HepG2 (cell line): Measurements from ENCODE around the gene TPI1. TPM values are rescaled to one million over a fixed set of nuclear protein-coding genes. Genes with fewer than 3 reads are reported as not detected.

Experiments
- ATAC-seq: fragments of 200-7000 bp; cut with Tn5 transposase; 3 replicates; pipeline ENCODE4 v1.9.1; 2020; ENCODE audit warnings: mild to moderate bottlenecking, moderate library complexity
- BruUV-seq: library from RNA; stranded (reverse); fragments of 400-500 nt; replicated peaks from 2 replicates; lab custom pipeline; 2021; lab: Mats Ljungman, UMichigan
- CTCF ChIA-PET: fragments of 300-600 bp; formaldehyde crosslinking; extraction: SDS; loops from one replicate; lab custom pipeline; 2021; ENCODE audit warnings: low total read pairs, inconsistent platforms, low intra/inter-chr PET ratio; lab: Yijun Ruan, JAX
- POLR2A ChIA-PET: fragments of 350-600 bp; sonication (Branson Sonifier 250); formaldehyde crosslinking; loops from one replicate; lab custom pipeline; 2020; ENCODE audit warnings: antibody characterized with exemption, inconsistent platforms; lab: Yijun Ruan, JAX
- DNase-seq: peaks from one replicate; pipeline ENCODE4 v3.0.0-alpha.2; 2015; ENCODE audit warnings: low spot score
- FAIRE-seq: peaks from 3 replicates; lab custom pipeline; 2011; peaks lifted over from hg19 to GRCh38; lab: Jason Lieb, UNC
- H2AFZ ChIP-seq: one replicate; pipeline ENCODE4 v1.6.1; 2011; ENCODE audit warnings: low read length, inconsistent platforms
- H3K27ac ChIP-seq: fragments of 300-600 bp; 3 replicates; pipeline ENCODE4 v1.8.0; 2011; ENCODE audit warnings: mixed run types, mild to moderate bottlenecking, mixed read lengths, low read length, inconsistent platforms; ENCODE audit not compliant: insufficient read depth; ENCODE audit errors: extremely low read length
- H3K27me3 ChIP-seq, 2 experiments: fragments of 200-600 bp in 1 of 2; 2 replicates in 1 of 2; 3 replicates in 1 of 2; pipeline versions ENCODE4 v1.6.0 to v1.8.0; 2011; ENCODE audit warnings: low read length in 2 of 2, mild to moderate bottlenecking in 2 of 2, moderate library complexity in 2 of 2, inconsistent platforms in 1 of 2; ENCODE audit not compliant: insufficient read depth in 2 of 2, control insufficient read depth in 1 of 2
- H3K36me3 ChIP-seq, 2 experiments: fragments of 200-600 bp in 1 of 2; replicated peaks in 1 of 2; 2 replicates in 1 of 2; 3 replicates in 1 of 2; pipeline versions ENCODE4 v1.5.1 to v1.8.0; 2011; ENCODE audit warnings: low read length in 2 of 2, inconsistent platforms in 1 of 2; ENCODE audit not compliant: insufficient read depth in 2 of 2, control insufficient read depth in 1 of 2
- H3K4me1 ChIP-seq: 2 replicates; pipeline ENCODE4 v1.5.1; 2012; ENCODE audit warnings: low read length, inconsistent platforms; ENCODE audit not compliant: insufficient read depth
- H3K4me2 ChIP-seq: 2 replicates; pipeline ENCODE4 v1.6.0; 2011; ENCODE audit warnings: low read depth, low read length, inconsistent platforms
- H3K4me3 ChIP-seq, 3 experiments: fragments of 200-600 bp in 1 of 3; sonication (generic), shearing (Covaris generic) in 1 of 3; replicated peaks in 1 of 3; 2 replicates each; pipeline ENCODE4 v1.5.1; 2011 to 2016; ENCODE audit warnings: low read length in 3 of 3, inconsistent platforms in 2 of 3, low read depth in 2 of 3, mild to moderate bottlenecking in 2 of 3, control low read depth in 1 of 3, mixed read lengths in 1 of 3; ENCODE audit not compliant: insufficient read depth in 1 of 3
- H3K79me2 ChIP-seq: one replicate; pipeline ENCODE4 v1.6.1; 2011; ENCODE audit warnings: low read length, inconsistent platforms; ENCODE audit not compliant: insufficient read depth
- H3K9ac ChIP-seq: 2 replicates; pipeline ENCODE4 v1.6.0; 2011; ENCODE audit warnings: mild to moderate bottlenecking, low read depth, low read length, inconsistent platforms; ENCODE audit not compliant: insufficient read depth
- H3K9me3 ChIP-seq: 2 replicates; pipeline ENCODE4 v1.5.1; 2012; ENCODE audit warnings: mild to moderate bottlenecking, low read length
- H4K20me1 ChIP-seq: 2 replicates; pipeline ENCODE4 v1.6.0; 2011; ENCODE audit warnings: inconsistent platforms, mild to moderate bottlenecking, low read length, moderate library complexity; ENCODE audit not compliant: insufficient read depth
- ARID2 ChIP-seq: sonication (generic); formaldehyde crosslinking; IDR thresholded peaks from 2 replicates; pipeline ENCODE4 v1.8.1; 2022; ENCODE audit warnings: mild to moderate bottlenecking, missing genetic modification reagents, borderline replicate concordance
- ATRX ChIP-seq: sonication (generic); formaldehyde crosslinking; IDR thresholded peaks from 2 replicates; pipeline ENCODE4 v1.4.0; 2020; ENCODE audit warnings: missing genetic modification reagents, borderline replicate concordance
- BCL6 ChIP-seq: IDR thresholded peaks from 2 replicates; pipeline ENCODE4 v1.6.1; 2016; ENCODE audit warnings: missing genetic modification reagents, missing compliant biosample characterization
- DRAP1 ChIP-seq: IDR thresholded peaks from 2 replicates; pipeline ENCODE4 v1.6.1; 2016; ENCODE audit warnings: missing genetic modification reagents, missing compliant biosample characterization
- ETV5 ChIP-seq: IDR thresholded peaks from 2 replicates; pipeline ENCODE4 v1.6.1; 2018; ENCODE audit warnings: missing biosample characterization, missing genetic modification reagents, inconsistent platforms, borderline replicate concordance
- HMGXB4 ChIP-seq, 2 experiments: sonication (generic) in 1 of 2; formaldehyde crosslinking in 1 of 2; IDR thresholded peaks; 2 replicates each; pipeline versions ENCODE4 v1.4.0 to v1.6.1; 2018 to 2020; ENCODE audit warnings: missing genetic modification reagents in 2 of 2, borderline replicate concordance in 1 of 2, low read depth in 1 of 2, mild to moderate bottlenecking in 1 of 2, missing biosample characterization in 1 of 2
- MAFF ChIP-seq: IDR thresholded peaks from 2 replicates; pipeline ENCODE4 v1.6.1; 2011; ENCODE audit warnings: low read depth, low read length, improper control_type of control experiment
- MAFG ChIP-seq: sonication (generic); formaldehyde crosslinking; IDR thresholded peaks from 2 replicates; pipeline ENCODE4 v1.5.1; 2020; ENCODE audit warnings: mild to moderate bottlenecking, missing genetic modification reagents
- MAX ChIP-seq: IDR thresholded peaks from 2 replicates; pipeline ENCODE4 v1.6.1; 2012; ENCODE audit warnings: inconsistent platforms
- PCBP2 ChIP-seq: fragments of 200-400 bp; formaldehyde crosslinking; optimal IDR thresholded peaks from 2 replicates; pipeline ENCODE3; 2018; ENCODE audit warnings: low read length, low read depth; ENCODE audit not compliant: poor library complexity, severe bottlenecking
- PRDM10 ChIP-seq: sonication (generic); formaldehyde crosslinking; IDR thresholded peaks from 2 replicates; pipeline ENCODE4 v1.4.0; 2020; ENCODE audit warnings: low read depth, missing genetic modification reagents
- SMAD3 ChIP-seq: sonication (generic); formaldehyde crosslinking; IDR thresholded peaks from 2 replicates; pipeline ENCODE4 v1.4.0; 2020; ENCODE audit warnings: missing genetic modification reagents
- U2AF1 ChIP-seq: fragments of 200-400 bp; formaldehyde crosslinking; optimal IDR thresholded peaks from 2 replicates; pipeline ENCODE3; 2017; ENCODE audit warnings: mild to moderate bottlenecking, low read depth, low read length
- ZNF335 ChIP-seq: sonication (generic); formaldehyde crosslinking; IDR thresholded peaks from 2 replicates; pipeline ENCODE4 v1.4.0; 2020; ENCODE audit warnings: missing genetic modification reagents
- ZNF510 ChIP-seq: sonication (generic); formaldehyde crosslinking; IDR thresholded peaks from 2 replicates; pipeline ENCODE4 v1.4.0; 2020; ENCODE audit warnings: low read depth, mild to moderate bottlenecking, missing genetic modification reagents
- ZNF562 ChIP-seq: sonication (generic); formaldehyde crosslinking; IDR thresholded peaks from 2 replicates; pipeline ENCODE4 v1.8.0; 2022; ENCODE audit warnings: missing genetic modification reagents, borderline replicate concordance
- ZNF670 ChIP-seq: sonication (generic); formaldehyde crosslinking; IDR thresholded peaks from 2 replicates; pipeline ENCODE4 v1.8.0; 2022; ENCODE audit warnings: mild to moderate bottlenecking, missing genetic modification reagents, borderline replicate concordance
- ZNF776 ChIP-seq: sonication (generic); formaldehyde crosslinking; IDR thresholded peaks from 2 replicates; pipeline ENCODE4 v1.4.0; 2020; ENCODE audit warnings: mild to moderate bottlenecking, missing genetic modification reagents
- WGBS: methylation state at CpG from one replicate; pipeline ENCODE4 v1.1.6; 2017; ENCODE audit warnings: low lambda C conversion rate; 5-methylcytosine and 5-hydroxymethylcytosine counted together
- in situ Hi-C: cut with HindIII; loops from 2 replicates; pipeline ENCODE4 v1.10.0; 2017; ENCODE audit warnings: low pct_unique_long_range_greater_than_20kb; ENCODE audit not compliant: extremely low pct_ligation_motif_present
- intact Hi-C: fragments of 100-400 bp; cut with micrococcal nuclease; formaldehyde crosslinking; loops from one replicate; pipeline ENCODE4 v1.10.0; 2022; ENCODE audit not compliant: unreplicated experiment
- polyA plus RNA-seq, 8 experiments: library from polyadenylated mRNA; depleted of rRNA in 3 of 8; stranded (reverse) in 7 of 8; unstranded in 1 of 8; fragments of >200 nt; fragmentation: Illumina TruSeq in 4 of 8; extraction: Trizol in 4 of 8; gene quantifications; 2 replicates each; pipeline versions ENCODE4 v1.2.1 to v1.2.3, GENCODE V29; 2011 to 2016; ENCODE audit warnings: low read depth in 4 of 8, missing spikeins in 1 of 8, mixed read lengths in 1 of 8; ENCODE audit not compliant: insufficient read depth in 1 of 8
- total RNA-seq, 5 experiments: library from RNA; depleted of rRNA; stranded (reverse); fragments of >200 nt; fragmentation: Illumina TruSeq; extraction: Trizol; gene quantifications; 2 replicates each; pipeline ENCODE4 v1.2.3, GENCODE V29; 2016; ENCODE audit warnings: low read depth in 1 of 5

Gene TPI1
- total and polyA plus RNA-seq, 2 of the 13 experiments (the other 11 are each of a cell fraction or from before 2014, with no cell fraction given), result 945 to 2,535 TPM

GRCh38 chr12:6851153-6851920 lies 16.0 kb upstream of the TPI1 start, which contains the start of gene CDCA3:
Gene CDCA3, minus strand, starts transcription at chr12:6851286. Its CDS starts 334 bp downstream, at chr12:6850952.
- Histone ChIP-seq H4K20me1 (no peaks in the 10 kb centered on the region; the same call in 1 of the 2 replicates), H3K27ac (peak within 1 kb of the TSS; percentile 82), H3K9ac (peak within 1 kb of the TSS; percentile 86), H3K4me2 (peak within 1 kb of the TSS; percentile 92), H3K9me3 (no peaks in the 10 kb centered on the region), H3K79me2 (peaks cover 37% of the 10 kb centered on the region), H3K4me3 (peak within 1 kb of the TSS; percentile 65 to 95 (median 79)), H2AFZ (peak within 1 kb of the TSS; percentile 25), H3K36me3 (peaks cover 8 to 43% of the 10 kb centered on the region in 2 experiments), H3K27me3 (no peaks in the 10 kb centered on the region), H3K4me1 (peaks cover 33% of the 10 kb centered on the region)
- peak; percentile 99 for DNase-seq
- intact Hi-C loops, result loop anchor here (1.0 kb wide), 1 partner anchor 22 kb away; the partner anchor contains the start of gene SPSB2
- CTCF ChIA-PET, result no interaction called here
- peak; percentile 98 for FAIRE-seq
- WGBS, result under 1% methylated on average over 35 of the region's 37 CpGs
- BruUV-seq, result no TSS peak
- POLR2A ChIA-PET, result interaction anchor here (0.8 to 5.2 kb wide), 24 partner anchors 10 to 317 kb away, joined by 3 to 132 read pairs (median 12); partner anchors contain the start of genes C12orf57, COPS7A, GAPDH and GNB3
- ATAC-seq, result peak; percentile 83
- in situ Hi-C loops, result no loop called here
- TF ChIP-seq ZNF562 (no peak), DRAP1 (CRISPR knock-in tag) (peak; percentile 93), MAX (peak; percentile 81), PRDM10 (CRISPR knock-in tag) (no peak), MAFG (CRISPR knock-in tag) (no peak), ZNF335 (CRISPR knock-in tag) (no peak), ZNF670 (CRISPR knock-in tag) (no peak), ARID2 (CRISPR knock-in tag) (peak; percentile 74; the same call in 1 of the 2 replicates), ZNF510 (CRISPR knock-in tag) (0 out of 2 replicates have a peak, but pooled peaks have one; percentile 35), BCL6 (CRISPR knock-in tag) (no peak), HMGXB4 (CRISPR knock-in tag; IDR thresholded peaks at IDR 0.05; ENCODE audit: borderline replicate concordance in 1 of 2, low read depth in 1 of 2) (no peak), ETV5 (CRISPR knock-in tag) (no peak), U2AF1 (no peak), PCBP2 (no peak), SMAD3 (no peak), ATRX (no peak), MAFF (no peak), ZNF776 (CRISPR knock-in tag) (no peak)
